Mesenteric fat pad (tissue), 1 donor: ENCODE data around the gene RSRC1. TPM values are rescaled to one million over a fixed set of nuclear protein-coding genes. Genes with fewer than 3 reads are reported as not detected.
"Not testable (repeated sequence)": the region's sequence is repeated elsewhere in the genome, so short reads cannot be mapped to it uniquely, and the experiment has no call there.

Experiments
- DNase-seq: peaks from one replicate; pipeline ENCODE4 v3.0.0-alpha.2; 2020; ENCODE audit warnings: low spot score
- total RNA-seq: library from RNA; stranded (reverse); fragmentation: NEBNext Ultra II Directional; extraction: Animal tissue kit (Norgen Biotek cat#: 25700); gene quantifications from one replicate; pipeline ENCODE4 v1.2.1, GENCODE V29; 2021
- donor health status: DM: yes; HTN: yes; CAD: no.

RSRC1 gene
- total RNA-seq, 1 donor from 2014 or later = 28.8 TPM

GRCh38 chr3:158100681-158101080 is 9.2 kb upstream of the RSRC1 start:
- no peak for DNase-seq

DNA sequence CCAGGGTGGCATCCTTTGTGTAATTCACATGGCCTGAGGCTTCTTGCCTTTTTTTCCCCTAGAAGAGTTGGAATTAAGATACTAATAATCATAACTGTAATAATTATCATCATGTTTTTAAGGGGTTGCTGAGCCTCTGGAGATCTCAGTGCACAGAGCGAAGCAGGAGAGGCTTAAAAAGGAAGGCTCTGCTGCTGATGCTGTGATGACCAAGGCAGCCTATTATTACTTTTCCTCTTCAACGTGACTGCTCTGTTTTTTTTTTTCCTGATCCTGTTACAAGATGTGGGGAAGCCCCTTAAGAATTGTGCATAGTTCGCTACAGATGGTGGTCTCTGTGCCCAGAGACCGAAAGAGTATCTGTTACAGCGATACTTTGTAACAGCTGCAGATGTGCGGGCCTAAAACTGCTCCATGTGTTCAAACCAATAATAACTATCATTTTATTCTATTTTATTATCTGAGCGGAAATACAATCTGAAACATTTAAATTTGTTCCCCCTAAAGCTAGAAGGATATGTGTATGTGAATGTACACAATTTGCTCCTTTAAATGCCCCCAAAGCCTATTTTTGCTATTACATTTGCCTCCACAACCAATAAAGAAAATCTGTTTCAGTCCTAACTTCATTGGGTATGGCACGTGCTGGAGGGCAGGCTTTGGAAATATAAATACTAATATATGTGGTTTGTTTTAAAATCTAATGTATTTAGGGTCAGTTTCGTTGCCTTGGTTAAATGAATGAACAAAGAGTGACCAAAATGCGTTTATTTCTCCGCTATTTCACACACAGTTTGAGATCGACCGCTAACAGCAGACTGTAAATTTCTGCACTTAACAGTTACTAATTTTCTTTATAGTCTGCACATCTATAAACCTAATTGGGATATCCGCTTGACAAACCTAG is 8.3 kb upstream of the RSRC1 start:
- no peak for DNase-seq

- DNase-seq = no peak
Observed at GRCh38 chr3:158102242-158103080, 7.4 kb upstream of the RSRC1 start.

DNA sequence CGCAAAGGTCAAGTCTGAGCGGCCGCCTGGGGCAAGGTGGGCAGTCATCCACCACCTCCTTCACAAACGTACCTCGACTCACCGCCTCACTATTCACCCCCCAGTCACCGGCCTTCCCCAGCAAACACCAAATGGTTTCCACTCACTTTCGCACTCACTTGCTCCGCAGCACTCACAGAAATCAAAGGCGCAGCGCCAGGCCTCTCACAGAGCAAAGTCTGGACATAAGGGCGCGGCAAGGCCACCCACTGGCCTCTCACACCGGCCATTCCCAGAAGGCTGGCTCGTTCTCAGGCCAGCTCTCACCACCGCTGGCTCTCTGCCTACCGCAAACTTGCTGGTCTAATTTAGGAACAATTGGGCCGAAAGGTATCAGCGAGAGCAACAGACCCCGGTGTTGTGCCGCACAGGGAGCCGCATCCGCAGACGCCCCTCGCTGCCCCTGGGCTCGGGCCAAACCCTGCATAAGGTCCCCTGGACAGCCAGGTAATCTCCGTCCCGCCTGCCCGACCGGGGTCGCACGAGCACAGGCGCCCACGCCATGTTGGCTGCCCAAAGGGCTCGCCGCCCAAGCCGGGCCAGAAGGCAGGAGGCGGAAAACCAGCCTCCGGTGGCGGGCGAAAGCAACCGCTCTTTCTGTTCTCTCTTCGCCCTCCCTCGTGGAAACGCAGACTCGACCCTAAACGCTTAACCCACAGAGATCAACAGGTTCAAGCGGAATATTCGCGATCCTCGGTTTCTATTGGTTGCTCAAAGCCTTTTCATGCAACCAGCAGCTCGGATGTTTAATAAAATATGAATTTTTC is 6.6 kb upstream of the RSRC1 start:
- DNase-seq = no peak

- no peak for DNase-seq
Observed at GRCh38 chr3:158103887-158104327, 6.0 kb upstream of the RSRC1 start.

GRCh38 chr3:158104431-158104921 is 5.4 kb upstream of the RSRC1 start:
- no peak for DNase-seq

GRCh38 chr3:158105119-158105709 is 4.7 kb upstream of the RSRC1 start:
- DNase-seq = no peak

DNA sequence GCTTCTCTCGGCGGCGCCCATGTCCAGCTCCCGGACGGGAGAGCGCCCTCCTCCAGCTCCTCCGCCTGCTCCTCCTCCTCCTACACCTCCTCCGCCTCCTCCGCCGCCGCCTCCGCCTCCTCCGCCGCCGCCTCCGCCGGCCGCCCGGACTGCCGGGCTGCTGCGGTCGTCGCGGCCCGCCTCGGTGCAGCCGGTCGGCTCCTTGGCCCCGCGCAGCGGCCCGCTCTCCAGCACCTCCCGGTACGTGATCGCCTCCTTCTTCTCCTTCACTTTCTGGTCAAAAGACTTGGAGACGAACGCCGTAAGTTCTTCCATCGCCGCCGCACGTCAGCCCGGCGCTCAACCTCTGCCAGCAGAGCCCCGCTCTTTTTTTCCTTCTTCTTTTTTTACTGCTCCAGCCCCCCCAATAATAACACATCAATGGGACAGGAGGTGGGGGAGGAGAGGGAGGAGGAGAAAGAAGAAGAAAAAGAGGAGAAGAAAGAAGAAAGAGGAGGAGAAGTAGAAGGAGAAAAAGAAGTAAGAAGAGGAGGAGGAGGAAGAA is 4.1 kb upstream of the RSRC1 start:
- no peak for DNase-seq

- DNase-seq = no peak
Observed at GRCh38 chr3:158106766-158107471, 3.0 kb upstream of the RSRC1 start.

- no peak for DNase-seq
Observed at GRCh38 chr3:158107605-158108444, 2.1 kb upstream of the RSRC1 start.

DNA sequence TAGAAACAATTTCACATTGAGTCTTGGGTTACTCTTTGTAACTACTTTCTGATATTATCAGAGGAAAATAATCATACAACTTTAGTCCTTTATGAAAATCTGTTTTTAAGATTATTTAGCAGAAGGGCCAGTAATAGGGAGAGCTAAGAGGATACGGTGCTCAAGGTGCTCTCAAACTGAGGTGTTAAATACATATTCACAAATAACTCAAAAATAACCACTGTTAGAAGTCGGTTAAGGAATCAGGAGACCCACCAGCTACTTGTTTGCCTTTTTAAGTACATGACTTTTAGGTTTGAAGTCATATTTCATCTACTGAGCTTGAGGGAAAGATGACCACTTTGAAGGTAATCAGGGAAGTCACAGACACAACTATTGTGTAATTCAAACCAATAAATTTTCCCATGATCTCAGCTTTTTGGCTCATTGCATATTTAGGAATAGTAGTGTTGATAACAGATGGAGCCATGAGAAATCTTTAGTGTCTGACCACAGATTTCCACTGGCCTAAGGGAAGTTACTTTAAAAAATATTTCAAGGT is 1.4 kb upstream of the RSRC1 start:
- DNase-seq = no peak

DNA sequence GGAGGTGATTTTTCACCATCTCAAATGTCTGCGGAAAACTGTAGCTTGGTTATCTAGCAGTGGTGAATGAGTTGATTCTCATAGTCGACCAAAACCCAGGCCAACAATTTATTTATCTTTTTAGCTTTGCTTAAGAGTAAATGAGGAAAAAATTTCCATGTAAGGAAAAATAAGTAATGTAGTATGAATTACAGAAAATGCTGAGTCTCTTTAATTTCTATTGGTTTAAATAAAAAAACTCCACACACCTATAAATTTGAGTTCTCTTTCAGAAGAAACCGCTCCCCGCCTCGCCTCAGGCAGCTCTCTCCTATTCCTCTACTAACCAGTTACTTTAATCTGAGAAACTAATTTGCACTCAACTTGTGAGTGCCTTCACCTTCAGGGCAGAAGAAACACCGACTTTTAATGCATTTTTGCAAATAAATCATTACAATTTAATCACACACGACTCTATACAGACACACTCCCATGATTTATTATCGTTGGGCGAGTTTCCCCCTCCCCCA is 540 bp upstream of the RSRC1 start:
- no peak for DNase-seq

GRCh38 chr3:158110658-158111018 is 749 bp downstream of the RSRC1 start:
- no peak for DNase-seq

DNA sequence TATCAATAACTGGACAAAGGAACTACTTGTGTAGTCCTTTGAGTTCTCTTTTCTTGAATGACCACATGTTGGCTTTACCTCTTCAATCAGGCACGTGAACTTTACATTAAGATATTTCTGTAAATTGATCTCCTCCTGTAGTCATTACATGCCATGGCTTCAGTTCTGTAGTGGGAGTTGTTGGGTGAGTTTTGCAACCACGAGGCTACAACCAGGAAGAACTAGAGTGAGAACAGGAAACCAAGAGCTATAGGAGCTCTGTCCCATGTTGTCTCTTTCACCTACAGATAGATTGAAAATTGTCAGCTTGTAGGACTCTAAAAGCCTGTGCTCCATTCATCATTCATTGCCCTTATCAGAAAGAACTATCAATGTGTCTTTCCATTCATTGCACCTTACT is 2.0 kb downstream of the RSRC1 start:
- DNase-seq = no peak

- DNase-seq = not testable (repeated sequence)
Observed at GRCh38 chr3:158113595-158113994, 3.7 kb downstream of the RSRC1 start.

DNA sequence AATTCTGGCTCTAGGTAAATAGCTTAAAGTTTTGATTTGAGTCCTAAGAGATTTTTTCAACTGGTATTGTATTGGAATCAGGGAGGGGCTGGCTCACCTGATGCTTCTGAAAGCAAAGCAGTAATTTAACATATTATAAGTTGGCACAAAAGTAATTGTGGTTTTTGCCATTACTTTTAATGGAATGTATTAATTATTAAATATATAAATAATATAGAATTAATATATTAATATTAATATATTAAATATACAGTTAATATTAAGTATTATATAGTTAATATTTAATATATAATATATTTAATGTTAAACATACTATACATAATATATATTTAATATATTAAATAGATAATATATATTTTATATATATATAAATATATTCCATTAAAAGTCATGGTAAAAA is 10.4 kb downstream of the RSRC1 start:
- DNase-seq = no peak

GRCh38 chr3:158121295-158121694 is 11.4 kb downstream of the RSRC1 start:
- DNase-seq = no peak

- DNase-seq = not testable (repeated sequence)
Observed at GRCh38 chr3:158122721-158123120, 12.8 kb downstream of the RSRC1 start.
